Activated CD4-positive, alpha-beta T cell treated with anti-CD3 and anti-CD28 coated beads, Interleukin-2, amount 50 U/mL, for 16 hours (primary cell): Measurements from ENCODE around the gene HMGXB4.

Experiments used
- DNase-seq: peaks from one replicate; pipeline ENCODE4 v3.0.0-alpha.2; 2020

HMGXB4 gene

DNA sequence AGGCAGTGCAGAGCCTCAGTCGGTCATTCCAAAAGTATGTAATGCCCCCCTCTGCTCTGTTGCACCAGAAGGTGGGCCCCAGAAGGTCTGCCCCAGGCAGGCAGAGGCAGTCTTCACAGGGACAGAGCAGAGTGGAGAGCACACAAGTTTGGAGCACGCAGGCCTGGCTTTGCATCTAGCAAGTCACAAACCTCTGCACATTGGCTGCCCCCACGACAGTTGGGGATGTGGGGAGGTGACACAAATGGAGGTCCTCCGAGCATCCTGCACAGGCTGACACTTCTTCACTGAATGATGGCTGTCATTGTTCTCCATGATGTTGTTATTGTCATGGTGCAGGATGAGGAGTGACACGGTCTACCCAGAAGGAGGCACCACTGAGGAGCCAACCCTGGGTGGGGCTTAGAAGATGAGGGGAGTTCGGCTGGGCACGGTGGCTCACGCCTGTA, 54.3 kb downstream of the HMGXB4 start:
- no peak for DNase-seq

DNA sequence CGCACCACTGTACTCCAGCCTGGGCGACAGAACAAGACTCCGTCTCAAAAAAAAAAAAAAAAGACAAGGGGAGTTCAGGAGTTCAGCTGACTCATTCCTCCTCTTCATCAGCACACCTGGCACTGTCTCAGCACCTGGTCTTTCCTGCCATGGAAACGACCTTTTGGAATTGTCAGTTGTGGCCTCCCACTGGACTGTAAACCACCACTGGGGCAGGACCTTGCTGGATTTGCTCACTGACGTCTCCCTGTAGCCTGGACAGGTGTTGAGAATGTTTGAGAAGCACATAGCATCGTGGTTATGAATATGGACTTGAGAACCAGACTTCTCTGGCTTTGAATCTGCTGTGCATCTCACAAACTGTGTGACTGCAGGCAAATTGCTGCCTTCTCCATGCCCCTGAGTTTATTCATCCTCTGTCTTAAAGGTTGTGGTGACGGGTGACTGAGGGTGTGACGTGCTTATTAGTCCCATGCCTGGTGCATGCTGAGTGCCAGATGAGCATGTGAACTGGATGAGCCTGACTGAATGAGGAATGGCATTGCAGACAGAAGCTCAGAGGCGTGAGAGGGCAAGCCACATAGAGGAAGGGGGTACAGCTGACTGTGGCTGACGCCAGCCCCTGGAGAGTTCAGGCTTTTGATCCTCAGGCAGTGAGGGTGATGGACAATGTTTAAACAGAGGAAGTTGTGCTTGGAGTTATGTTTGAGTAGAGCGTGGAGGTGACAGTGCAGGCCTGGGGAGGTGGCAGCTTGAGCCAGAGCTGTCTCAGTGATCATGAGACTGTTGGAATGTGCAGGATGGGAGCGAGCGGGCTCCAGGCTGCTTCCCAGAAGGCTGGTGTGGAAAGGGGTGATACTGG, 55.1 kb downstream of the HMGXB4 start:
- peak; percentile 27 for DNase-seq

DNA sequence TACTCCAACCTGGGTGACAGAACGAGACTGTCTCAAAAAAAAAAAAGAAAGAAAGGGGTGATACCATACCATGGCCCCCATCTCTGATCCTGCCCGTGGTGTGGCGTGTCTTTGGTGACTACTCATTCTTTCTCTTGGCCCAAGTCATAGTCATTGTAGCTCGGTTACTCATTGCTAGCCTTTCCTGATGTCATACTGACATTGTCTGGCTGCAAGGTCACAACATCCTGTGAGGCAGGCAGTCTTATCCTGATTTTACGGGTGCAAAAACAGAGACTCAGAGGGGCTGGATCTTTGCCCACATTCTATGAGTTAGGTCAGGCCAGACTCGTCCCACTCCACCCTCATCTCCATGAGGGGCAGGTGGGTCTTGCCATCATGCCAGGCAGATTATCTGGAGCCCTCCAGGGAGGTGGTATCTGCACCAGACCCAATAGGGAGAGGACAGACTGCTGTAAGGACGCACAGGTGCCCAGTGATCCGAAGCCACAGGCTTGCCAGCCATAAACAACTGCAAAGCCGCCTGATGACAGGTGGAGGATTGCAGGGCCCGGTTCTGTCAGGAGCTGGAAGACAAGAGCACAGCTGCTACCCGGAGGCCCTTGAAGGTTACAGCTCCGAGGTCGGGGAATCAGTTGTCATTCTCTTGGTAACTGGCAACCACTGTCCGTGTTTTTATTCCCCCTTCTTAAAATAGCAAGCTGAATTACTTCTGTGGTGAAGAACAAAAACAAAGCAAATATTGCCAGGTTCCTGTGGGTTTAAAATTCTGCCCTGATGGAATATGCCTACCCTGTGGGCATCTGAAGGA, 56.2 kb downstream of the HMGXB4 start:
- DNase-seq, result peak; percentile 86

DNA sequence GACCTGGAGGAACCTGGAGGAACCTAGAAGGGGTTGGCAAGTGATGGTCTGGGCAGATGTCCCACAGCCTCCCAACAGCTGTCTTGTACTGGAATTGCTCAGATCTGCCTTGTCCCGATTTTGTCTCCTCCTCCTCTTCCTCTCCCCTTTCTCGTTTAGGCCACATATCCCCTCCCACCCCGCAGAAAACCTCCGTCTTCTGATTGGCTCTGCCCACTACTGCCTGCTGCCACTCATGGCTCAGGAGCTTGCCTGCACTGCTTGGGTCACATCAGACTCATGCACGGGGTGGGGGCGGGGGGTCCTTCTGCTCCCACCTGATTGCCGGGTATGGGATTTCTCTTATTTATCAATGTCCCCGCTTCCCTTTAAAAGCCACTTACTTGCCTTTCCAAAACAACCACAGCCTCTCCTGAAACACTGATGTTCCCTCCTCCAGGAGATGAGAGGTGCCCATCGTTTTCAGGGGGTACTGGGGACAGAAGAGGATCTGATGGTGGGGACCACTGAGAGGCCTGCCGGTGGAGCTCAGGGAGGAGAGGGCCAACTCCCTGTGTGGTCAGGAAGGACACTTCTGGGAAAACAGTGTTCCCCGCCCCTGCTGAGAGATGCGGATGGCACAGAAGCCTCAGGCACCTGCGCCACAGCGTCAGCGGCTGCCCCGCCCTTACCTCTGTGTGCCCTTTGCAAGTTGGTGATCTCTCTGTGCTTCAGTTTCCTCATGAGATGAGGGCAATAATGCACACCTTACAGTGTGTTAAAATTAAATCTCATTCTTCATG, 57.1 kb downstream of the HMGXB4 start:
- peak; percentile 46 for DNase-seq

DNA sequence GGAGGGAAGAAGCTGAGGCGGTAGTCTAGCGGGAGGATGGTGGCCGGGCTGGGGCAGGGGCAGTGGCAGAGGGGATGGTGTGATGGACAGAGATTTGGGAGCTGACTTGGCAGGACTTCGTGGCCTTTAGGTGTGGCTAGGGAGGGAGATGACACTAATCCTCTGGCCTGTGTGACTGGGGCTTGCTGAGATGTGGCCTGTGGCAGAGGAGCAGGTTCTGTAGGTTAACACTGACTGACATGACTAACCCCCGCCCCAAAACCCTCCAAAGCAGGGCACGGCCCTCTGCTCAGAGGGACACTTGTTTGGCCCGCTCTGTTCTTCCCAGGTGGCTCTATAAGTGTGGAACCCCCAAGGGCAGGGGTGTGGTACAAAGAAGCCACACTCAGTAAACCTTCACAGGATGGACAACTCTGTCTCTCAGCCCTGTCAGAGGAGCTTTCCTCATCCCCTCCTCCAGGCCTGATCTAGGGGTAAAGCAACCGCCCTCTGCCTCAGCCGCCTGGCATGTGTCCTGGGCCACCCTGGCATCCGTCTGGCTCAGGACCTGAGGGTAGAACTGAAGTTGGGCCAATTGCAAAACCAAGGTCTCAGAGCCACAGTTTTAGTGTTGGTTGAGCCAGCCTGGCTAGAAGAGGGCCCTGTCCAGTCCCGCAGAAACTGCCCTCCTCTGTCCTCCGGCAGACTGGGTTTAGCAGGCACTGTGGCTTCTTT, 58.0 kb downstream of the HMGXB4 start:
- DNase-seq, result no peak

DNA sequence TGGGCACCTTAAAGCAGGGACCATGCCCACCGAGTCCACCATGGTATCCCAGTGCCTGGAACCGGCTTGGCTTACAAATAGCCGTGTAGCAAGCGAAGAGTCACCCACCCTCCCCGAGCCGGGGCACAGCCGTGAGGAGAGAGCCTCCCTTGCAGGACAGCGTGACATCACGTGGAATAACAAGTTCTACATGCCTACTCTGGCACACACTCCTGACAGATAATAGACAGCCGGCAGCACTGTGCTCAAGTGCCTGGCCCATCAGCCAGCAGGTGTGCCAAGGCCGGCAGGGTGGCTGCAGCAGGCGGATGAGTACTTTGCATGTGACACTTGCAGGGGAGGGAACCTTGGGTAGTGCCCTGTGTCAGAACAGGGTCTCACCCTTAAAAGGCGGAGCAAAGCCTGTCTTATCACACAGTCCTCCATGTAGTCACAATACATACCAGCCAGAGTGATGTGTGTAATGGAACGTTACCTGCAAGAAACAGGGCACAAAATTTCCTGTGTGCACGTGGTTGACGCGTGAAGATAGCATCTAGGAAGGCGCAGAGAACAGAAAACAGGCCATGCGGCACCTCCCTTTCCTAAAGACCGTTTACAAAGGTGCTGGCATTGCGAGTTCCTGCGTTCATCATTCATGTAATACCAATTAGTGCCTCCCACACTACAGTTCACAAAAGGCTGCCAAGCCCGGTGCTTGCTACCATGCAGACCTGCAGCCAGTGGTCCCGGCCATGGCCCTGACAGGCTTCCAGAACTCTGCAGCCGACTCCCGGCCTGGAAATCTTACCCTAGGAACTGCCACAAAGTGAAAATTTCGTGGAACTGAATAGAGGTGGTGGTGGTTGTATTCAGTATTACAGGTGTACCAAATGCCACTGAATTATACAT, 58.8 kb downstream of the HMGXB4 start:
- no peak for DNase-seq

DNA sequence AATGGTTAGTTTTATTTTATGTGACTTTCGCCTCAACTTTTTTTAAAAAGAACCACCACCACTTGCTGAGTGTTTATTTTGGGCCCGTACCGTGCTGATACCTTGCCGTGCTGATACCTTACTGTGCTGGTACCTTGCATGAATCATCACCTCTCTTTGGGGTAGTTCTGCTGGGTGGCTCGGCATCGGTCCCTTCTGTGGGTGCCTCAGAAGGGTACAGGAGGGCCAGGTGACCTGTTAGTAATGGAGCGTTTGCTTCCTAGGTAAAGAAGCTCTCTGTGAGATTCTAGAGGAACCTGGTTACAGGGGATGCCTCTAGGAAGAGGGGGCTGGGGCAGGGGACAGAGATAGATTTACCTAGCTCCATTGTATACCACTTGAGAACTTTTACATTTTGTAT, 59.5 kb downstream of the HMGXB4 start:
- no peak for DNase-seq

DNA sequence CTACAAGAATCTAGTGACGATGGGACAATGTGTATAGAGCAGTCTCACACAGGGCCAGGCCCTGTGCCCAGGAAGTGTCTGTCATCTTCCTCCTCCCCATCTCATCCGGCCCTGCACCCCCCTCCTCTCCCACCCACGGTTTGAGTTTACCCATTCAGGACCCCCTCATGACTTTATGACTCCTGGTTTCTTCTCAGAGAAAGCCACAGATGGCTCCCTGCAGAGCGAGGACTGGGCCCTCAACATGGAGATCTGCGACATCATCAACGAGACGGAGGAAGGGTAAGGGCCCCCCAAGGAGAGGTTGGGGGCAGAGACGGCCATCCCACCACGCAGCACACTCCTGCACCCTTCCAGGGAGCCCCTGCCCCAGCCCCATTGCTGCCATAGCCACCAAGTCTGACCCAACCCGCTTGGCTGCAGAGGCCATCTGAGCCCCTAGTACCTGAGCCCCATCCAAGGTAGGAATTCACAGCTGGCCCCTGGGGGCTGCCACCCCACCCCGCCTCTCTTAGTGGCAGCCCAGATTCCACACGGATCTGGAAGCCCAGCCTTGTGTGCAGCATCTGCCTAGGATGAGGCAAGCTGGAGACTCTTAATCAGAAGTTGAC, 60.5 kb downstream of the HMGXB4 start:
- DNase-seq, result no peak

DNA sequence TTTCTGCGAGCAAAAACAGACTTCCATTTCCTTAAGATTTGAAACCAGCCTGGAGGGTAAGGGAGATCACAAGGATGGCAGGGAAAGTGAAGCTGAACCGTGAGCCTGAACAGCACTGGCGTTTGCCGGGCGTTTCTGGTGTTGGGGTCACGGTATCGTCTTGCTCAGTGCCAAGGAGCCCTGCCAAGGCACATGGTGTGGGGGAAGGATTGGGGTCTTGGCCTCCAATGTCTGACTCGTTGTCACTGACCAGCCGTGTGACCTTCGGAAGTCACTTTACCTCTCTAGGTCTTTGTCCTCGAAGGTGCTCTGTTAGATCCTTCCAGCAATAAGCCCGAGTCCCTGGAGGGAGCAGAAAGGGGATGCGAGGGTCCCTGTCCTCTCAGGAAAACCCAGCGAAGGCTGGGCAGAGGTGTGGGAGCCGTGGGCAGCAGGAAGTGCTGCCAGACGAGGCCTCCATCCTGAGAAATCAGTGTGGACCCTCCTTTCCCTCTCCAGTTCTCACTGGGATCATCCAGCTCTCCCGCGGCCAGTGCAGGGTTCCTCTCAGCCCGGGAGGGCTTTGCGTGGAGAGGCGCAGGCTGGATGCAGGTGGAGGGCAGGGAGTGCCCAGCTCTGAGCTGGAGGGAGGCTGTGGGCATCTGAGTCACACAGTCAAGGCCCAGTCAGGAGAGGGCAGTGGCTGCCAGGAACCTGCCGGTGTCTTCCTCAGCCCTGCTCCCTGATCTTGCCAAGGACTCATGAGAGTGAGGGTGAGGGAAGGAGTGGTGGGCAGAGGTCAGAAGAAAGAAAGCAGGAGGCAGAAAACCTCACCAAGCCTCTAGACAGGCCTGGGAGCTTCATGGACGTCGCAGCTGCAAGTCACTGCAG, 61.3 kb downstream of the HMGXB4 start:
- DNase-seq, result no peak

DNA sequence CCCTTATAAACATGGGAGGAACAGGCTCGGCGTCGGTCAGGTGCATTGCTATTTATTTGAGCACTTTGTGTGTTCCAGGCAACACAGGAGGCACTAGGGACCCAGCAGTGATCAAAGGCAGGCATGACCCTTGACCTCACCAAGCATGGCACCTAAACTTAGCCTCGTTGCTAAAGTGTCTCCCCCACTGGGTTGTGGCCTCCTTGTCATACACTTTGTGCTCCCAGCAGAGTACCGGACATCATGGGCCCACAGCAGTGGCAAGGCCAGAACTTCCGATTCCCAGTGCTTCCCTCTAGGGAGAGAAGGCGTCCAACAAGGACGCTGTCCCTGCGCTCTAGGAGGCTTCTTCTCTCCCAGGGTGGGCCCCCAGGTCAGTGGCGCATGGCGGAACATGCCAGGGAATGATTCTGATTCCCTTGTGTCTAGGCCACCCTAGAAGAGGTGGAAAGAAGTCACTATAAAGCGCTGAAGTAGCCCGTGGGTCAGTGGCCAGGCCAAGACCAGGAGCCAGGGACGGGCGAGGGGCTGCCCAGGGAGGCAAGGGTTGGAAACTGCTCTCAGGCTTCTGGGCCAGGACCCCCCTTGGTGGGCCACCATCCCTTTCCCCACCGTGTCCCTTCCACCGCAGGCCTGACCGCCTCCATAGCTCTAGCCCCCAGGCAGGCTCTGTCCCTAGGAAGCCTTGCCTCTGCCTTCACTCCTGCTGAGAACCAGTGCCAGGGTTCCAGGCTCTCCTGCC, 62.1 kb downstream of the HMGXB4 start:
- DNase-seq, result no peak

DNA sequence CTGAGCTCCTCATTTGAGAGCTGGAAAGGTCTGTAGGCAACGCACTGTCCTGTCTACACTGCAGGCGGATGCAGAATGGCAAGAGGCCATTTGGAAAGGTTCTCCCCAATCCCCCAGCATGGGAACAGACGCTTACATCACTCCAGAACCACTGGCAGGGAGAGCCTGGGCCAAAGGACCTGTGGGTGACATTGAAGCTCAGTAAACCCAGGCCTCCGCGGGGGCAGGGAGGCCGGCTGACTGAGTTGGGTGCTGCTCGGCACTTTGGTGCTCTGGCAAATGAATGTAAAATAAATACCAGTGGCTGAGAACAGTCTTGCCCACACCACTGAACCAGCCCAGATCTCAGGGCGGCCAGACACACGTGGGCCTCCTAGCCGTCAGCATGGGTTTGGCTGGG, 64.8 kb downstream of the HMGXB4 start:
- DNase-seq, result no peak

DNA sequence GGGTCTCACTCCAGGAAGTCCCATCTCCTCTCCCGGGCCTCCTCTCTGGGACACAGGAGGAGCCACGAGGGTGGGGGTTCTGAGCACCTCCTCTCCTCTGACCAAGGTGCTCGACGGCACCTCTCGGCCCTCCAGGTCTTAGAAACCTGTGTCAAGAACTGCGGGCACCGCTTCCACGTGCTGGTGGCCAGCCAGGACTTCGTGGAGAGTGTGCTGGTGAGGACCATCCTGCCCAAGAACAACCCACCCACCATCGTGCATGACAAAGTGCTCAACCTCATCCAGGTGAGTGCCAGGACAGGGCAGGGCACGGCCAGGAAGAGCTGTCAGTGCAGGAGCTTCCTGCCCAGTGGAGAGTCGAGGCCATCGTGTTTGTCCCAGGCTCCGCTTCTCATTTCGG, 65.6 kb downstream of the HMGXB4 start:
- DNase-seq, result no peak

DNA sequence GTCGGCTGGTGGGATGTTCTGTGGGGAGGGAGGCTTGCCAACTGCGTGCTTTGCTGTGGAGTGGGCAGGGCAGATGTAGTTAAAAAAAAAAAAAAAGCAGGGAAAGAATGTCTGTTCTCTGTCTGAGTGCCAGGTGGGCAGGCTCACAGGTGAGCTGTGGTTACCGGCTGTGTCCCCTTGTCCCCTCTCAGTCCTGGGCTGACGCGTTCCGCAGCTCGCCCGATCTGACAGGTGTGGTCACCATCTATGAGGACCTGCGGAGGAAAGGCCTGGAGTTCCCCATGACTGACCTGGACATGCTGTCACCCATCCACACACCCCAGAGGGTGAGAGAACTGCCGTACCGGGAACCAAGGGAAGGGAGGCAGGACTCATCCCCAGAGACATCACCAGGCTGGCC, 66.0 kb downstream of the HMGXB4 start:
- no peak for DNase-seq

DNA sequence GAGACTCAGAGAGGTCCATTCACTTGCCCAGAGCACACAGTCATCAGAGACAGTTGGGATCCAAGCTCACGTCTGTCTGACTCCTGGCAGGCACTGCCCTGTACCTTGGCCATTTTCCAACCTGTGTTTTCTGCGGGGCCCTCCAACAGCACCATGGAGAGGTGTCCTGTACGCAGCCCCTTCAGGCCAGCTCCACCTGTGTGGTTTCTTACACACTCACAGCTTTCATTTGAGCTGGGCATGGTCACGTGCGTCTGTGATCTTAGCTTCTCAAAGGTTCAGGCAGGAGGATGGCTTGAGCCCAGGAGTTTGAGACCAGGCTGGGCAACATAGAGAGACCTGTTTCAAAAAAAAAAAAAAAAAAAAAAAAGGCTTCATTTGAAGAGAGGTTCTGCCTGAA, 66.8 kb downstream of the HMGXB4 start:
- no peak for DNase-seq

DNA sequence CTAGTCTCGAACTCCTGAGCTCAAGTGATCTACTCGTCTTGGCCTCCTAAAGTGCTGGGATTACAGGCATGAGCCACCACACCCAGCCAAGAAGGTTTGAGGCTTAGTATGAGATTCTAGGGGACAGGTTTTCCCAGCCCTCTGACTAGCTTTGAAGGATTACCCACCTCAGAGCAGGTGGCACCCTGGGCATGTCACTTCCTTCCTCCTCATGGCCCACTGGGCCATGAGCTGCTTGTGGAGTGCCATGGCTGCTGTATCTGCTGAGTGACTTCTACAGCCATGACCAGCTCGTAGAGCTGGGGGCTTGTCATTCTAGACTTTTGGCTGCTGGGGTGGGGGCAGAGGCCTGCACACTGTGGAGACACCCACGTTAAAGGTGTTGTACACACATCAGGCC, 67.5 kb downstream of the HMGXB4 start:
- DNase-seq, result no peak

DNA sequence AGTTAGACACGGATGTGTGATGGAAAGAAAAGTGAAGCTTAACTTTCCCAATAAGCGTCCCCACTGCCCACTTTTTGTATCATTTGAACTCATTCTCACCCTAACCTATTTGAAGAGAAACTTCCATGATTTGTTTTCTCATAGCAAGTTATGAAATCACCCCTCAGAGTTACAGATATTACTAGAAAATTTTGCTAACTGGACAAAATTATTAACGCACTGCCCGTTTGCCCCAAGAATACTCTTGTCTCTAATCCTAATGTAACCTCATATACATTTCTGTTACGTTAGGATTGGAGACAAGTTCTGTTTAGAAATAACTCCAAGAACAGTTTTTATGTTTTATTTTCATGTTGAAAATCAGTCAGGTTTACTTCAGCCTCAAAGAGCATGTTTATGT, 67.9 kb downstream of the HMGXB4 start:
- DNase-seq, result no peak

DNA sequence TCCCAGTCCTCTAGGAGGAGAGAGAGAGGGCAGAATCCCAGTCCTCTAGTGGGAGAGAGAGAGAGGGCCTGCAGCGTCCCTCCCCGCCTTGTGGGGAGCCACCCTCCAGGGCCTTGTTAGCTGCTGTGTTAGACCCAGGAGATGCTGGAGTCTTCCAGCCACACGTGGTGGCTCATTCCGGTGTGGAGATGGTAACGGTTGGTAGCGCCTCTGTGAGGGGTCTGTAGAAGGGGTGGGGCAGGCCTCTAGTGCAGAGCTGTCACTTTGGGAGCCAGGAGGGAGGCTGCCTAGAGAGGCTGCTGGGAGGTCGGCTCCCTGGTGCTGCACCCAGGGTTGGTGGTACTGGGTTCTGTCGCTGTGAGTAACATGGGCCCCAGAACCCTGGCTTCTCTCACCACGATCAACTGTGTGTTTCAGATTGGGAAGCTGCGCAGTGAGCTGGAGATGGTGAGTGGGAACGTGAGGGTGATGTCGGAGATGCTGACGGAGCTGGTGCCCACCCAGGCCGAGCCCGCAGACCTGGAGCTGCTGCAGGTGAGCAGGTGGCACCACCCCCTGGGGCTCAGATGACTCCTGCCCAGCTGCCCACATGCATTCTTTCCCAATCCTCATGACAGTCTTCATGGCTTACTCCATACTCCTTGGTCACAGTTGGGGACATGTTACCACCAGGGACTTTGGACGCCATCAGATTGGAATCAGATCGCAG, 69.7 kb downstream of the HMGXB4 start:
- no peak for DNase-seq

DNA sequence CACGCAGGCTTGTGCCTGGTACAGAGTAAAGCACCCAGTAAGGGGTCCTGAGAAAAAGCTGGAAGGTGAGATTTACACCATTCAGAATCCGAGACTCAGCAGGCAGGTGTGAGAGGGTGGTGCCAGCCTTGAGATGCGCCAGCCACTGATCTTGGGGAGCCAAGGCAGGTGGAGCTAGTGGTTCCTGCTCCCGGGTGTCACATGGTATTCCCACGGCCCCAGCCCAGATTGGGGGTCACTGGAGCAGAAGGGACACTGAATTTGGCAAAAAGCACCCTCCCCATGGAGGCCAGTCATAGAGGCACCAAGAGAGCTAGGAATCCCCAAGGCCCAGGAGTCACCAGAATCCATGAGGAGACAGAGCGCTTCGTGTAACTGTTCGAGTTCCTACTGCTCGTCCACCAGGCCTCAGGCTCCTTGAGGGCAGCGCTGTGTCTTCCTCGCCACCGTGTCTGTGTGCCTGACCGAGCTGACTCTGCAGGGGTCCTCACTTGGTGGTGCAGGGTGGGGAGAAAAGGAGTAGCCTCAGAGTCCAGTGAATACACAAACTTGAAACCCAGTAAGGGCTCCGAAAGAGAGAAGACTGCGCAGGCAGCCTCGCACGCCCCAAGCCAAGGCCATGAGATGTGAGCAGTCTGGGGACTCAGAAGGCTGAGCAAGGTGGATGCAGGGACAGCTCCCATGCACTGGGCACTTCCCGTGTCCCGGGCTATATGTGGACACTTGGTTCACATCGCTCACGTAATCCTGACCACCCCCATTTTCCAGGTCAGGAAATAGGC, 70.6 kb downstream of the HMGXB4 start:
- DNase-seq, result no peak
